NCI-H446 treated with DMSO at 0.1 percent for 48 hours (cell line): ENCODE measurements around the gene MARCHF2.

Source experiments
- DNase-seq: peaks from one replicate; lab custom pipeline; 2025; lab: John Stamatoyannopoulos, UW

MARCHF2 gene

GRCh38 chr19:8478598-8478997 lies 65.5 kb downstream of the MARCHF2 start:
- no peak for DNase-seq

- no peak for DNase-seq
These were observed 68.1 kb downstream of the MARCHF2 start for GRCh38 chr19:8481201-8481600.

- no peak for DNase-seq
These were observed 68.5 kb downstream of the MARCHF2 start for GRCh38 chr19:8481616-8482015.

- DNase-seq, result no peak
These were observed 69.6 kb downstream of the MARCHF2 start for GRCh38 chr19:8482696-8483095.

- DNase-seq, result no peak
These were observed 70.1 kb downstream of the MARCHF2 start for GRCh38 chr19:8483165-8483564.

GRCh38 chr19:8484331-8484894 lies 71.3 kb downstream of the MARCHF2 start:
- no peak for DNase-seq

- DNase-seq, result no peak
These were observed 72.7 kb downstream of the MARCHF2 start for GRCh38 chr19:8485561-8486371.

GRCh38 chr19:8486661-8487136 lies 73.6 kb downstream of the MARCHF2 start:
- no peak for DNase-seq

- no peak for DNase-seq
These were observed 74.2 kb downstream of the MARCHF2 start for GRCh38 chr19:8487137-8487851.

GRCh38 chr19:8488365-8488764 lies 75.3 kb downstream of the MARCHF2 start:
- no peak for DNase-seq
